K562 (cell line): ENCODE results near the gene SHH. TPM values are rescaled to one million over a fixed set of nuclear protein-coding genes. Genes with fewer than 3 reads are reported as not detected.

Experiments used
- ATAC-seq: fragments of 200-7000 bp; cut with Tn5 transposase; 3 replicates; pipeline ENCODE4 v1.9.1; 2020; ENCODE audit warnings: moderate library complexity
- BruUV-seq: library from RNA; stranded (reverse); fragments of 400-500 nt; replicated peaks from 2 replicates; lab custom pipeline; 2021; lab: Mats Ljungman, UMichigan
- CTCF ChIA-PET: fragments of 300-600 bp; formaldehyde crosslinking; extraction: SDS; loops from one replicate; lab custom pipeline; 2021; ENCODE audit warnings: low intra/inter-chr PET ratio; lab: Yijun Ruan, JAX
- POLR2A ChIA-PET: fragments of 300-600, 350-650 bp; sonication (Branson Sonifier 250); formaldehyde crosslinking; extraction: SDS; loops from one replicate; lab custom pipeline; 2021; ENCODE audit warnings: antibody characterized with exemption, inconsistent platforms; lab: Yijun Ruan, JAX
- DNase-seq, 4 experiments: peaks; one replicate each; pipeline versions ENCODE4 v3.0.0 to v3.0.0-alpha.2; 2011 to 2018; ENCODE audit warnings: low spot score in 3 of 4, mixed read lengths in 3 of 4; ENCODE audit errors: extremely low read depth in 1 of 4
- FAIRE-seq: peaks from 2 replicates; lab custom pipeline; 2011; peaks lifted over from hg19 to GRCh38; lab: Jason Lieb, UNC
- H2AFZ ChIP-seq: 2 replicates; pipeline ENCODE4 v1.6.0; 2011; ENCODE audit warnings: low read depth, low read length, control low read depth, inconsistent platforms
- H3K27ac ChIP-seq: fragments of 200-600 bp; 3 replicates; pipeline ENCODE4 v1.8.0; 2011; ENCODE audit warnings: low read depth, mild to moderate bottlenecking, control low read depth, inconsistent platforms, low read length, moderate library complexity, mixed read lengths; ENCODE audit errors: extremely low read depth
- H3K27me3 ChIP-seq, 2 experiments: fragments of 300-600 bp in 1 of 2; 2 replicates in 1 of 2; 3 replicates in 1 of 2; pipeline versions ENCODE4 v1.6.0 to v1.8.0; 2011; ENCODE audit warnings: inconsistent platforms in 2 of 2, low read length in 2 of 2, mild to moderate bottlenecking in 1 of 2, mixed read lengths in 1 of 2, moderate library complexity in 1 of 2; ENCODE audit not compliant: control insufficient read depth in 2 of 2, insufficient read depth in 2 of 2
- H3K36me3 ChIP-seq: fragments of 300-600 bp; 3 replicates; pipeline ENCODE4 v1.8.0; 2011; ENCODE audit warnings: mild to moderate bottlenecking, low read length, inconsistent platforms; ENCODE audit not compliant: control insufficient read depth, insufficient read depth
- H3K4me1 ChIP-seq, 2 experiments: fragments of 200-600 bp in 1 of 2; replicated peaks in 1 of 2; 2 replicates in 1 of 2; 3 replicates in 1 of 2; pipeline versions ENCODE4 v1.5.1 to v1.8.0; 2011; ENCODE audit warnings: inconsistent platforms in 2 of 2, low read length in 2 of 2, mild to moderate bottlenecking in 1 of 2, mixed read lengths in 1 of 2, moderate library complexity in 1 of 2; ENCODE audit not compliant: control insufficient read depth in 2 of 2, insufficient read depth in 2 of 2
- H3K4me2 ChIP-seq: 2 replicates; pipeline ENCODE4 v1.6.1; 2011; ENCODE audit warnings: low read length, control low read depth, inconsistent platforms, mixed read lengths; ENCODE audit not compliant: insufficient read depth
- H3K4me3 ChIP-seq: fragments of 200-600 bp; sonication (generic), shearing (Covaris generic); 2 replicates; pipeline ENCODE4 v1.5.1; 2016; ENCODE audit warnings: control low read depth, inconsistent platforms
- H3K79me2 ChIP-seq: fragments of 200-600 bp; 3 replicates; pipeline ENCODE4 v1.8.0; 2011; ENCODE audit warnings: low read length, inconsistent platforms; ENCODE audit not compliant: control insufficient read depth, insufficient read depth
- H3K9ac ChIP-seq, 2 experiments: 2 replicates each; pipeline versions ENCODE4 v1.6.0 to v1.6.1; 2011; ENCODE audit warnings: low read depth in 2 of 2, low read length in 2 of 2, control low read depth in 1 of 2, inconsistent platforms in 1 of 2, mild to moderate bottlenecking in 1 of 2, mixed read lengths in 1 of 2; ENCODE audit not compliant: insufficient read depth in 1 of 2
- H3K9me1 ChIP-seq: one replicate; pipeline ENCODE4 v1.6.0; 2011; ENCODE audit warnings: inconsistent platforms, mild to moderate bottlenecking, low read length, moderate library complexity; ENCODE audit not compliant: control insufficient read depth, insufficient read depth
- H3K9me3 ChIP-seq: replicated peaks from 2 replicates; pipeline ENCODE4 v1.5.1; 2011; ENCODE audit warnings: low read depth, low read length, inconsistent platforms; ENCODE audit not compliant: control insufficient read depth, insufficient read depth
- H4K20me1 ChIP-seq: replicated peaks from 2 replicates; pipeline ENCODE4 v1.6.1; 2011; ENCODE audit warnings: low read length, inconsistent platforms, mixed read lengths; ENCODE audit not compliant: control insufficient read depth, insufficient read depth
- MTA3 ChIP-seq: fragments of 450-650 bp; formaldehyde crosslinking; IDR thresholded peaks from 2 replicates; pipeline ENCODE4 v1.6.1; 2017; ENCODE audit warnings: mild to moderate bottlenecking, borderline replicate concordance
- RBBP5 ChIP-seq: fragments of 200-600 bp; sonication (generic); IDR thresholded peaks from 2 replicates; pipeline ENCODE4 v1.6.1; 2012; ENCODE audit warnings: borderline replicate concordance, mild to moderate bottlenecking, low read length, control low read depth, inconsistent platforms; ENCODE audit not compliant: insufficient read depth, poor library complexity, severe bottlenecking
- RBFOX2 ChIP-seq: fragments of 200-400 bp; formaldehyde crosslinking; IDR thresholded peaks from 2 replicates; pipeline ENCODE4 v1.6.1; 2017; ENCODE audit warnings: low read depth, mild to moderate bottlenecking, low read length, moderate library complexity
- RERE ChIP-seq: sonication (generic); formaldehyde crosslinking; IDR thresholded peaks from 2 replicates; pipeline ENCODE4 v1.8.0; 2023; ENCODE audit warnings: missing genetic modification reagents, mild to moderate bottlenecking, borderline replicate concordance
- WGBS: fragments of 100-300 bp; shearing (Covaris generic); methylation state at CpG from one replicate; pipeline ENCODE4 v1.1.6; 2016; ENCODE audit warnings: low coverage, mixed read lengths; ENCODE audit not compliant: insufficient coverage; ENCODE audit errors: missing lambda C conversion rate; 5-methylcytosine and 5-hydroxymethylcytosine counted together
- in situ Hi-C: fragments of 300-500 bp; cut with MboI; formaldehyde crosslinking; loops from 4 replicates; pipeline ENCODE4 v1.15.0; 2018; ENCODE audit warnings: inconsistent platforms, mixed read lengths
- intact Hi-C: fragments of 100-400 bp; cut with micrococcal nuclease; formaldehyde crosslinking; loops from 2 replicates; pipeline ENCODE4 v1.14.2; 2022
- polyA plus RNA-seq, 8 experiments: library from polyadenylated mRNA; depleted of rRNA in 4 of 8; stranded (reverse) in 5 of 8; unstranded in 3 of 8; fragments of >200 nt; fragmentation: Nextera tagmentation in 2 of 8; fragmentation: Illumina TruSeq in 1 of 8; extraction: Ambion mirVana in 2 of 8; extraction: Trizol in 1 of 8; gene quantifications; 2 replicates each; pipeline versions ENCODE4 v1.2.1 to v1.2.3, GENCODE V29; 2011 to 2014; ENCODE audit warnings: inconsistent platforms in 1 of 8, missing spikeins in 1 of 8
- total RNA-seq, 7 experiments: library from RNA; depleted of rRNA in 6 of 7; stranded (reverse); fragments of >200 nt in 6 of 7; fragmentation: Illumina TruSeq in 2 of 7; extraction: Trizol in 2 of 7; gene quantifications; 2 replicates each; pipeline versions ENCODE4 v1.2.1 to v1.2.3, GENCODE V29; 2011 to 2021; ENCODE audit warnings: low replicate concordance in 1 of 7

SHH gene
- total and polyA plus RNA-seq, 9 of the 15 experiments (the other 6 are each of a cell fraction or from before 2014, with no cell fraction given), result 0.09 TPM; not detected in 8

- intact Hi-C loops (no loop called here), in situ Hi-C loops (no loop called here)
- no peak for ATAC-seq
- POLR2A ChIA-PET, result interaction anchor here (0.6 kb wide), 1 partner anchor 316 kb away, joined by 3 read pairs; no protein-coding TSS in a partner anchor
- Histone ChIP-seq H3K79me2 (no peaks in the 10 kb centered on the region), H4K20me1 (peaks cover 5% of the 10 kb centered on the region; the same call in 1 of the 2 replicates), H3K4me1 (no peaks in the 10 kb centered on the region), H3K36me3 (no peaks in the 10 kb centered on the region), H3K9ac (no peak overlapping the region), H3K27me3 (peaks cover 2 to 14% of the 10 kb centered on the region in 2 experiments; a peak in 2 of 5 replicates), H3K9me1 (no peaks in the 10 kb centered on the region), H3K27ac (no peak overlapping the region), H3K4me3 (no peak overlapping the region), H3K4me2 (no peak overlapping the region), H2AFZ (no peak overlapping the region), H3K9me3 (no peaks in the 10 kb centered on the region)
- WGBS, result 0% methylated on average over 3 of the region's 3 CpGs
- no TSS peak for BruUV-seq
- TF ChIP-seq MTA3, result no peak
- TF ChIP-seq RBBP5, result no peak
- TF ChIP-seq RBFOX2, result no peak
- TF ChIP-seq RERE (CRISPR knock-in tag), result no peak
- DNase-seq, result no peak
- FAIRE-seq, result no peak
- CTCF ChIA-PET, result no interaction called here
Measured at GRCh38 chr7:155857141-155857540, 44.9 kb upstream of the SHH start.
